ENCODE data around the gene CACNA1C.

Gene CACNA1C

DNA sequence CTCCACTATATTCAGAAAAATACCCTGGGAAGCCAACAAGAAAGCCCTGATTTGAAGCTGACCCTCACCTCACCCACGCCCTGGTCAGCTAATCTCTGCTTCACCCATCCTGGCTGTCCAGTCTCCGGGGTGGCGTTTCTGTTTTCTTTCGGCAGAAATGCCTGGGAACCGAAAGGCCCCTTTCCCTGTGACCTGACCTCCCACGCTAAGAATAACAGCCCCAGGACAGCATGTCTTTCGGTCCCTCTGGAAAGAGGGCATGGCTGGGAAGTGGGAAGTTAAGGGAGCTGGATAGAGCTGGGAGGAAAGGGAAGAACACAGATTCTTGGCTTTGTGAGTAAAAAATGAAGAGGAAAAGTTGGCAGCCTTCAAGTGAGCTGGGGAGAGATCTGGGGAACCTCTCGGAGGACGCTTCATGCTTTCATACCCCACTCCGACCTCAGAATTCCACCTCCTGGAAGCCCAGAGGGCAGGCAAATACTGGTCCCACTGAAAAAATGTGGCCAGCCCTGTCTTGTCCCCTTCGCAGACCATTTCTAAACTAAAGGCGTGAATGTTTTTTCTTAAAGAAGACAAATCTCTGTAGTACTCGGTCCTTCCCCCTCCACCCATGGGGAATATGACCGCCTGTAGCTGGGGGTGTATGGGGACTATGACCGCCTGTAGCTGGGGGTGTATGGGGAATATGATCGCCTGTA, 579.0 kb downstream of the CACNA1C start:
- no peak for DNase-seq (ENCODE audit: low spot score)

- DNase-seq (ENCODE audit: low spot score), result no peak
Measured at GRCh38 chr12:2633176-2633824, 580.5 kb downstream of the CACNA1C start.

DNA sequence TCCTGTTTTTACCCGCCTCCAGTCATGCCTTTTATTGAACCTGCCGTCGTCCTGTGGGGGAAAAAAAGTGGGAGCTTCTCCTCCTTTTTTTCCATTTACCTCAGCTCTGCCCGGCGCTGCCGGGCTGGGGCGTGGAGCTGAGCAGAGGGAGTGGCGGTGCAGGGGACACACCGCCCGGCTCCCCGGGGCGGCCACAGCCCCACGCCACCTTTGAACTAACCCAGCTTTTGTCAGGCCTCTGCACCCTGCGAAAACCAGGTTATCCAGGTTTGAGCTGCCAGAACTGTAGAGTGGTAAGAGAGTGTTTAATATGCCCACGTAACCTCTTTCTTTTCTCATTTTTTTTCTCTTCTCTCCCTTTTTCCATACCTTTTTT, 581.0 kb downstream of the CACNA1C start:
- peak; percentile 28 for DNase-seq (ENCODE audit: low spot score)

DNA sequence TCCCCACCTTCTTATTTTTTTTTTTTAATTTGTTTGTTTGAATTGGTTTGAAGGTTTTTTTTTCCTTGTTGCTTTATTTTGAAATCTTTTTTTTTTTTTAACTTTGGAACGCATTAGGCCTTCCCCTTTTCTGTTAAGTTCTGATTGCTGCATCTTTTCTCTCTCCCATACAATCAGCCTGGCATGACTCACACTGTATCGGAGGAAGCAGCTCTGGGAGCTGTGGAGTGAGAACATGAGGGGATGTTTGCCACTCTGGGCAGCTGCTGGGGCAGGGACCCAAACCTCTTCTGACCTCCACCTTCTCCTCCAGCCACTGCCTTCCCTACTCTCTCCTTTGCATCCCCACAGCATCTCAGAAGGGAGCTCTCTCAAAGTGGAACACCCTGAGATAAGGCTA, 581.7 kb downstream of the CACNA1C start:
- DNase-seq (ENCODE audit: low spot score), result no peak

- DNase-seq (ENCODE audit: low spot score), result no peak
Measured at GRCh38 chr12:2636741-2637340, 584.1 kb downstream of the CACNA1C start.

DNA sequence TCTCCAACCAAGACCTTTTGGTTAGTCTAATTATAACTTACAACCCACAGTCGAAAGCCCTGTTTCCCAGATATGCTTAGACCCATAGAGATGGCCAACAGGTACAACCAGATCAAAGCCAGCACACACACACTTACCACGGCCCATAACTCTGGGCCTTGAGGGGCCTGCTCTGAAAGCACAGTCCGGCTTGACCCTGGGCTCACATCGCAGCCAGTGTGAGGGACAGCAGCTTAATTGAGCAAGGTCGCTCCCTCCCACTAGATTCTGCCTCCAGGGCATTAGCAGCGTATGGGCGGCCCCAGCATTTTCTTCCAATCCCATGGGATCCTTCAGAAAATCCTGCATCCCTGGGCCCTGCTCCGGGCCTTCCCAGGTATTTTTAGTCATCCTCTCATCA, 584.6 kb downstream of the CACNA1C start:
- no peak for DNase-seq (ENCODE audit: low spot score)

DNA sequence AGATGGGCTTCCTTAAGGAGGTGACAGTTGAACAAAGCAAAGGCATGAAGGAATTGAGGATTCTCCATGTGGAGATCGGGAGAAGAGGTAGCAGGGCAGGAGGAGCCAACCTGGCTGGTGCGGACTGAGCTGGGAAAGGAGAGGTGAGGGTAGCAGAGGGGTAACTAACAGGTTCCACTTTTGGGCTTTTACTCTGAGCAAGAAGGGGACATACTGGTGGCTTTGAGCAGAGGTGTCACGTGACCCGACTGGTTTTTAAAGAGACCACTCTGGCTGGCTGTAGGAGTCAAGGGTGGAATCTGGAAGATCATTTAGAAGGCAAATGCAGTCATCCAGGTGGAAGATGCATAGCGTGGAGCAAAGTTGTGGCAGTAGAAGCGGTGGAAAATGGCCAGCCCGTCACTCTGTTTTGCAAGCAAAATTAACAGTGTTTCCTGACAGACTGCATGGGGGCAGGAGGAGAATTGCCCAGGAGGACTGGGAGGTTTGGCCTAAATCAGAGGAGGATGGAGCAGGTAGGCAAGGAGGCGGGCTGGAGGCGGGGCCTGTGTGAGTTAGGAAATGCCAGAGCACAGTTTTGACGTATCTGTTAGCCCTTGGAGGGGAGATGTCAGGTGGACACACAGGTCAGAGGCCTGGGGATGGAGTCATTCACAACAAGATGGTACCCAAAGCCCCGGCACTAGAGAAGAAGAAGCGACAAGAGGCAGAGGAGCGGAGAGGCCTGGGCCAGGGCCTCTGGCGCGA, 585.7 kb downstream of the CACNA1C start:
- no peak for DNase-seq (ENCODE audit: low spot score)

DNA sequence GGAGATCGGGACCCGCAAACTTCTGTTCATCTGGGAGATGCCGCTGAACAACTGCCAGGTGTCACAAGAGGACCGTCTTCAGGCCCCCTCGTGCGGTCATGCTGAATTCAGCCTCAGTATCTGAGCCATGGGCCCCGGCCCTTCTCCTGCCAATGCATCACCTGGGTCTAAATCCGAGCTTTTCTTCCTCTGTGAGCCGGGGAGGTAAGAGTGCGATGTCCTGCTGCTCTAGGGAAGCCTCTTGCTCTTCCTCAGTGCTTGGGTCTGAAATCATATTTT, 586.2 kb downstream of the CACNA1C start:
- DNase-seq (ENCODE audit: low spot score), result no peak

- no peak for DNase-seq (ENCODE audit: low spot score)
Measured at GRCh38 chr12:2640281-2640680, 587.5 kb downstream of the CACNA1C start.

- peak; percentile 11 for DNase-seq (ENCODE audit: low spot score)
Measured at GRCh38 chr12:2640709-2641108, 587.9 kb downstream of the CACNA1C start.

DNA sequence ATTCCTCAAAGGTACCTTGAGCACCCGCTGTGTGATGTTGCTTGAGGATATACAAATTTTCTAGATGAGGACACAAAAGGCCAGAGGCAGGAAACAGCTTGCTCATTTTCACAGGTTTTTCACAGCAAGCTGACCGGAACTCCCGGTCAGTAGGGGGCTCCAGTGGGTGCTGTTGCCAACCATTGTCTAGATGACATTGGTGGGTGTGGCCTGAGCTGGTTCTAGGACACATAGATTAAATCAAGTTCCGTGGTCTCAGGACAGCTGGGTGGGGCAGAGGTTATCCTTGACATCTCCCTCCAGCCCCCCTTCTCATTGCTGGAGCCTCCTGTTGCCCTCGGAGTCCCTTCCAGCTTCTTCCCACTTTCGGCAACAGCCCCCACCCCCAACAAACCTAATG, 588.4 kb downstream of the CACNA1C start:
- DNase-seq (ENCODE audit: low spot score), result no peak

GRCh38 chr12:2641761-2642160, 589.0 kb downstream of the CACNA1C start:
- no peak for DNase-seq (ENCODE audit: low spot score)

DNA sequence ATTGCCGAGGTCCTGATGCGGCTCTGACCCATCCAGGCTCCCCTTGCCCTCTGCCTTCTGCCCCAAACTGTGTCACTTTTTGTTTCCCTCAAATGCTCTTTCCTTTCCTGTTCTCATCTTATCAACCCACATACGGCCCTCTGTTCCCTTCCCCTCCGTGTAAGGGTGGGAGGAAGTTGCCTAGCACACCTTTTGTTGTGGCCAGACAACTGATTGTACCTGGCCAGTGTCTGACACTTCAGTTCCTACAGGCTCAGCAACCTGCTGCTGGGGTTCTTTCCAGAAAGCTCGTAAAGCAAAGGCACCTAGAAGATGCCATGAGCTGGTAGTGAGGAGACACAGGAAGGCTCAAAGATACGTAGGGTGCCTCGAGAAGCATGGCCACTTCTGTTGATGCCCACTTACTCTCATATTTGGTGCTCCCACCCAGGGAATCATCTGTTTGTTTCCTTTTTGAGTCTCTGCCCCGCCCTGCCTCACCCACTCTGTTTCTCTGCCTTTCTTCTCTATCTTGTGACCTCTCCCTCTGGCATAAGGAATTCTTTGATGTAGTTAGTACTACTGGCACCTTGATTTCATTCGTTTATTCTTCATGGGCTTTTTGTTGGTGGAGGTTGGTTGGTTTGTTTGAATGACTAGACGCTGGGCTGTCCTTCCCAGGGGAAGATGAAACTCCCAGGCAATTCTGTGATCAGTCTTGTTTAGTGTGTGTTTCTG, 589.5 kb downstream of the CACNA1C start:
- DNase-seq (ENCODE audit: low spot score), result no peak

- no peak for DNase-seq (ENCODE audit: low spot score)
Measured at GRCh38 chr12:2642896-2643425, 590.2 kb downstream of the CACNA1C start.

- DNase-seq (ENCODE audit: low spot score), result no peak
Measured at GRCh38 chr12:2643576-2644135, 590.9 kb downstream of the CACNA1C start.

- no peak for DNase-seq (ENCODE audit: low spot score)
Measured at GRCh38 chr12:2644683-2645405, 592.1 kb downstream of the CACNA1C start.

DNA sequence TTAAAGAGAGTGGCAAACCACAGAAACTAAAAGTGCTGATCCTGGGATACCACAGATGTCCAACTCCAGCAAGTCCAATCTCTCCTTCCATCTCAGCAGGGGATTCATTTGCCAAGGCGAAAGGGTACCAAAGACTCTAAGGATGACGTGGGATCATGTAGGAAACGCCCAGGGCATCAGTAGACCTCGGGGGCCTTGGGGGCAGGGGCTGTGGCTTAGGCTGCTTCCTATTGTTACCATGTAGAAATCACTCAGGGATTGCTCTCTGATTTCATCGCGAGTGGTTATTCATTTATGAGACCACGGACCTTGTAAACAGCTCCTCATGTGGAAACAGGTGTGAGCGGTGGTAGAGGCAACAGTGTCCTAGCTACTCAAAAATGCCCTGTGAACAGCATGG, 592.7 kb downstream of the CACNA1C start:
- no peak for DNase-seq (ENCODE audit: low spot score)

GRCh38 chr12:2646341-2646740, 593.6 kb downstream of the CACNA1C start:
- DNase-seq (ENCODE audit: low spot score), result no peak

- no peak for DNase-seq (ENCODE audit: low spot score)
Measured at GRCh38 chr12:2647186-2647585, 594.4 kb downstream of the CACNA1C start.

GRCh38 chr12:2648406-2648805, 595.6 kb downstream of the CACNA1C start:
- DNase-seq (ENCODE audit: low spot score), result no peak

Measured in LoVo (cell line).